ENCODE measurements around the gene UBE2QL1. TPM values are rescaled to one million over a fixed set of nuclear protein-coding genes. Genes with fewer than 3 reads are reported as not detected.
"Not testable (repeated sequence)": the region's sequence is repeated elsewhere in the genome, so short reads cannot be mapped to it uniquely, and the experiment has no call there.

UBE2QL1 gene
- total RNA-seq, 1 experiment from 2014 or later, result not detected

DNA sequence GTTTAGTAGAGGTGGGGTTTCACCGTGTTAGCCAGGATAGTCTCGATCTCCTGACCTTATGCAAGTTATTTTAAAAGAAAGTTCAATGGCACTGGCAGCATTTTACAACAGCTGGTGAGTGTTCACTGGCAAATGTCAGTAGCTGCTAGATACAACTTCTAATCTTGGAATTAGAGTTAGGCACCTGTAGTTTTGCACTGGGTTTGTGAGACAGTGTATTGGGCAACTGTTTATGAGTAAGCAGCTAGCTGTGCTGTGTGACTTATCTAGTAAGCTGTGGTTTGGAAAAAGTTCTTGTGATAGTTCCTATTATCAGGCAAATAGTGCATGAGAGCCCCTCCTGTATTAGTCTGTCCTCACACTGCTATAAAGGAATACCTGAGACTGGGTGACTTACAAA is 61.5 kb downstream of the UBE2QL1 start:
- RAD21 ChIA-PET (ENCODE audit: low non-redundant PET in 1 of 2, low total read pairs in 2 of 2, uncharacterized antibody in 2 of 2, unreplicated experiment in 2 of 2), result interaction anchor here in 1 of 2 experiments (0.7 kb wide), 1 partner anchor 82 kb away, joined by 3 read pairs; no protein-coding TSS in a partner anchor
- no peaks in the 10 kb centered on the region; the same call in 1 of the 2 replicates for H3K27me3 ChIP-seq (ENCODE audit: insufficient read depth, low read length)
- no peak for TF ChIP-seq JUND (IDR thresholded peaks at IDR 0.05)

DNA sequence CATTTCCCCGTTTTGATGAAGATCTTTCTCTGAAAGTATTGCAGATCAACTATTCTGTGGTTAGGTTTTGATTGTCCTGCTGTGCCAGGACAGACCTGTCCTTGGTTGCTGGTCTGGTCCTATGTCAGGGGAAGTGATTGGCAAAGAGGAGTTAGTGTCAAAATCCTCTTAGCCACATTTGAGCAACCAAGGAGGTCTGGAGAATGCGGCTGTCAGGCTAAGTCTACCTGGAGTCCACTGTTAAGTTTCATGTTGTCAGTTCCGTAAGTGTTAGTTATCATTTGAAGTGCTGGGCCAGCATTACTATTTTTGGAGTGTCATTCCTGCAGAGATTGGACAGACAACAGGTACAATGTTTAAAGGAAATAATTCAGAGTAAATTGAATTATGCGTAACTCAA is 62.3 kb downstream of the UBE2QL1 start:
- H3K9me2 ChIP-seq (ENCODE audit: insufficient read depth), result no peaks in the 10 kb centered on the region
- no peaks in the 10 kb centered on the region; the same call in 1 of the 2 replicates for H3K27me3 ChIP-seq (ENCODE audit: insufficient read depth, low read length)
- no peak for DNase-seq (ENCODE audit: low read depth, low spot score)
- no peaks in the 10 kb centered on the region for H4K20me1 ChIP-seq (ENCODE audit: insufficient read depth)
- H3K27ac ChIP-seq (ENCODE audit: low read depth, low read length), result no peak overlapping the region
- H3K79me2 ChIP-seq (ENCODE audit: insufficient read depth, low read length), result no peaks in the 10 kb centered on the region
- ATAC-seq, result no peak
- BruUV-seq (replicated peaks), result no TSS peak
- no peak overlapping the region for H3K9ac ChIP-seq (ENCODE audit: low read length)
- H3K36me3 ChIP-seq (ENCODE audit: control insufficient read depth in 1 of 2, insufficient read depth in 2 of 2, low read length in 2 of 2), result no peaks in the 10 kb centered on the region
- H2AFZ ChIP-seq (ENCODE audit: low read depth, low read length, poor library complexity, severe bottlenecking), result no peak overlapping the region
- H3K9me3 ChIP-seq (ENCODE audit: control insufficient read depth in 1 of 2, insufficient read depth in 1 of 2, low read depth in 1 of 2, low read length in 2 of 2), result no peaks in the 10 kb centered on the region
- ChIA-PET POLR2A (no interaction called here), RAD21 (ENCODE audit: low non-redundant PET in 1 of 2, low total read pairs in 2 of 2, uncharacterized antibody in 2 of 2, unreplicated experiment in 2 of 2) (no interaction called here), CTCF (no interaction called here)
- H3K4me2 ChIP-seq (ENCODE audit: low read length), result no peak overlapping the region
- TF ChIP-seq RAD21 (IDR thresholded peaks at IDR 0.05; ENCODE audit: low read depth) (no peak), POLR2AphosphoS5 (IDR thresholded peaks at IDR 0.05; ENCODE audit: low read depth, low read length) (no peak), YY1 (IDR thresholded peaks at IDR 0.05; ENCODE audit: extremely low read depth, insufficient replicate concordance, low read depth, low read length) (no peak)
- no peak overlapping the region for H3K4me3 ChIP-seq (replicated peaks in 1 of 2; ENCODE audit: low read depth in 1 of 2, low read length in 2 of 2)
- no peaks in the 10 kb centered on the region for H3K4me1 ChIP-seq (ENCODE audit: control insufficient read depth in 1 of 2, insufficient read depth in 2 of 2, low read length in 2 of 2)
- intact Hi-C loops (cut with micrococcal nuclease), result no loop called here

More for the DNA sequence above, 61.5 kb downstream of the UBE2QL1 start:
- POLR2A ChIA-PET, result no interaction called here
- DNase-seq (ENCODE audit: low read depth, low spot score) (no peak), ATAC-seq (no peak)
- Histone ChIP-seq H3K9ac (ENCODE audit: low read length) (no peak overlapping the region), H3K9me2 (ENCODE audit: insufficient read depth) (no peaks in the 10 kb centered on the region), H3K79me2 (ENCODE audit: insufficient read depth, low read length) (no peaks in the 10 kb centered on the region), H3K4me2 (ENCODE audit: low read length) (no peak overlapping the region), H4K20me1 (ENCODE audit: insufficient read depth) (no peaks in the 10 kb centered on the region), H3K27ac (ENCODE audit: low read depth, low read length) (no peak overlapping the region), H3K4me1 (ENCODE audit: control insufficient read depth in 1 of 2, insufficient read depth in 2 of 2, low read length in 2 of 2) (no peaks in the 10 kb centered on the region), H3K9me3 (ENCODE audit: control insufficient read depth in 1 of 2, insufficient read depth in 1 of 2, low read depth in 1 of 2, low read length in 2 of 2) (no peaks in the 10 kb centered on the region), H3K4me3 (replicated peaks in 1 of 2; ENCODE audit: low read depth in 1 of 2, low read length in 2 of 2) (no peak overlapping the region), H3K36me3 (ENCODE audit: control insufficient read depth in 1 of 2, insufficient read depth in 2 of 2, low read length in 2 of 2) (no peaks in the 10 kb centered on the region), H2AFZ (ENCODE audit: low read depth, low read length, poor library complexity, severe bottlenecking) (no peak overlapping the region)
- CTCF ChIA-PET, result no interaction called here
- no TSS peak for BruUV-seq (replicated peaks)
- intact Hi-C loops (cut with micrococcal nuclease), result no loop called here

GRCh38 chr5:6515812-6516211 is 67.2 kb downstream of the UBE2QL1 start:
- H3K9me3 ChIP-seq (ENCODE audit: control insufficient read depth in 1 of 2, insufficient read depth in 1 of 2, low read depth in 1 of 2, low read length in 2 of 2); H4K20me1 ChIP-seq (ENCODE audit: insufficient read depth); H3K4me3 ChIP-seq (replicated peaks in 1 of 2; ENCODE audit: low read depth in 1 of 2, low read length in 2 of 2); H3K27ac ChIP-seq (ENCODE audit: low read depth, low read length); RAD21 ChIA-PET (ENCODE audit: low non-redundant PET in 1 of 2, low total read pairs in 2 of 2, uncharacterized antibody in 2 of 2, unreplicated experiment in 2 of 2); intact Hi-C loops (cut with micrococcal nuclease); POLR2A ChIA-PET; H3K79me2 ChIP-seq (ENCODE audit: insufficient read depth, low read length); ATAC-seq; H3K9me2 ChIP-seq (ENCODE audit: insufficient read depth); H2AFZ ChIP-seq (ENCODE audit: low read depth, low read length, poor library complexity, severe bottlenecking); BruUV-seq (replicated peaks); H3K4me1 ChIP-seq (ENCODE audit: control insufficient read depth in 1 of 2, insufficient read depth in 2 of 2, low read length in 2 of 2); H3K36me3 ChIP-seq (ENCODE audit: control insufficient read depth in 1 of 2, insufficient read depth in 2 of 2, low read length in 2 of 2); H3K9ac ChIP-seq (ENCODE audit: low read length); DNase-seq (ENCODE audit: low read depth, low spot score); CTCF ChIA-PET; H3K4me2 ChIP-seq (ENCODE audit: low read length): not testable (repeated sequence)
- H3K27me3 ChIP-seq (ENCODE audit: insufficient read depth, low read length), result peaks cover 14% of the 10 kb centered on the region

Measured in HCT116 (cell line).